GM18505 (cell line): ENCODE data around the gene C16orf78.

Experiments used
- ATAC-seq: cut with Tn5 transposase; IDR thresholded peaks from one replicate; pipeline ENCODE4 v1.9.1; 2021; ENCODE audit not compliant: unreplicated experiment
- POLR2A ChIP-seq: IDR thresholded peaks from 4 replicates; pipeline ENCODE4 v1.6.1; 2011; ENCODE audit warnings: borderline replicate concordance; ENCODE audit not compliant: insufficient read depth, insufficient read length; ENCODE audit errors: extremely low read depth

Gene C16orf78

GRCh38 chr16:49440156-49441065 is 66.8 kb downstream of the C16orf78 start:
- no peak for TF ChIP-seq POLR2A
- ATAC-seq, result no peak

GRCh38 chr16:49441366-49441780 is 67.8 kb downstream of the C16orf78 start:
- ATAC-seq, result peak; percentile 94

GRCh38 chr16:49442805-49443204 is 69.2 kb downstream of the C16orf78 start:
- no peak for ATAC-seq
- no peak for TF ChIP-seq POLR2A

More at GRCh38 chr16:49441366-49441780, 67.8 kb downstream of the C16orf78 start:
- TF ChIP-seq POLR2A, result peak; percentile 65

GRCh38 chr16:49443576-49443975 is 70.0 kb downstream of the C16orf78 start:
- no peak for ATAC-seq

GRCh38 chr16:49446805-49447204 is 73.2 kb downstream of the C16orf78 start:
- TF ChIP-seq POLR2A, result no peak
- ATAC-seq, result no peak

More at GRCh38 chr16:49443576-49443975, 70.0 kb downstream of the C16orf78 start:
- TF ChIP-seq POLR2A, result no peak
